K562 (cell line): ENCODE measurements around the gene FAM174C. TPM values are rescaled to one million over a fixed set of nuclear protein-coding genes. Genes with fewer than 3 reads are reported as not detected.

Source experiments
- GTF2F1 ChIP-seq: IDR thresholded peaks from 2 replicates; pipeline ENCODE4 v1.6.1; 2011; ENCODE audit warnings: low read depth, low read length, improper control_type of control experiment
- KAT8 ChIP-seq: fragments of 450-650 bp; IDR thresholded peaks from 2 replicates; pipeline ENCODE4 v1.6.1; 2016; ENCODE audit warnings: low read depth, mild to moderate bottlenecking
- MGA ChIP-seq: fragments of 450-650 bp; IDR thresholded peaks from 2 replicates; pipeline ENCODE4 v1.6.1; 2016; ENCODE audit warnings: mild to moderate bottlenecking, moderate library complexity
- NONO ChIP-seq, 2 experiments: fragments of 200-400 bp in 1 of 2; fragments of 450-650 bp in 1 of 2; formaldehyde crosslinking in 1 of 2; IDR thresholded peaks; 2 replicates each; pipeline ENCODE4 v1.6.1; 2017; ENCODE audit warnings: low read depth in 2 of 2, mild to moderate bottlenecking in 2 of 2, moderate library complexity in 2 of 2, low read length in 1 of 2
- NR2C1 ChIP-seq, 2 experiments: fragments of 450-650 bp; IDR thresholded peaks; 2 replicates each; pipeline ENCODE4 v1.6.1; 2017; ENCODE audit warnings: mild to moderate bottlenecking in 2 of 2, antibody characterized with exemption in 1 of 2, inconsistent platforms in 1 of 2, missing compliant biosample characterization in 1 of 2, missing genetic modification characterization in 1 of 2
- NR4A1 ChIP-seq, 2 experiments: fragments of 250-450 bp in 1 of 2; fragments of 450-650 bp in 1 of 2; sonication (Bioruptor Pico) in 1 of 2; IDR thresholded peaks; 2 replicates each; pipeline versions ENCODE4 v1.4.0 to v1.6.1; 2016 to 2020; ENCODE audit warnings: mild to moderate bottlenecking in 2 of 2, missing compliant biosample characterization in 1 of 2, missing genetic modification characterization in 1 of 2, moderate library complexity in 1 of 2
- RBM39 ChIP-seq: fragments of 200-400 bp; formaldehyde crosslinking; optimal IDR thresholded peaks from 2 replicates; pipeline ENCODE3; 2018; ENCODE audit warnings: low read depth, low read length
- RNF219 ChIP-seq: fragments of 250-450 bp; sonication (Bioruptor Pico); IDR thresholded peaks from 2 replicates; pipeline ENCODE4 v1.5.0; 2022; ENCODE audit warnings: mild to moderate bottlenecking
- ZNF212 ChIP-seq: fragments of 450-650 bp; formaldehyde crosslinking; IDR thresholded peaks from 2 replicates; pipeline ENCODE4 v1.4.0; 2020; ENCODE audit warnings: mild to moderate bottlenecking
- ZNF436 ChIP-seq: fragments of 250-450, 450-650 bp; sonication (Bioruptor Pico); formaldehyde crosslinking; IDR thresholded peaks from 2 replicates; pipeline ENCODE4 v1.7.0; 2020; ENCODE audit warnings: mild to moderate bottlenecking
- ZNF561 ChIP-seq: fragments of 450-650 bp; formaldehyde crosslinking; conservative IDR thresholded peaks from 2 replicates; pipeline ENCODE4 v1.4.0; 2020; ENCODE audit warnings: mild to moderate bottlenecking, moderate library complexity
- ZNF77 ChIP-seq: fragments of 250-450 bp; sonication (Bioruptor Pico); IDR thresholded peaks from 2 replicates; pipeline ENCODE4 v1.5.0; 2020
- polyA plus RNA-seq, 8 experiments: library from polyadenylated mRNA; depleted of rRNA in 4 of 8; stranded (reverse) in 5 of 8; unstranded in 3 of 8; fragments of >200 nt; fragmentation: Nextera tagmentation in 2 of 8; fragmentation: Illumina TruSeq in 1 of 8; extraction: Ambion mirVana in 2 of 8; extraction: Trizol in 1 of 8; gene quantifications; 2 replicates each; pipeline versions ENCODE4 v1.2.1 to v1.2.3, GENCODE V29; 2011 to 2014; ENCODE audit warnings: inconsistent platforms in 1 of 8, missing spikeins in 1 of 8
- total RNA-seq, 7 experiments: library from RNA; depleted of rRNA in 6 of 7; stranded (reverse); fragments of >200 nt in 6 of 7; fragmentation: Illumina TruSeq in 2 of 7; extraction: Trizol in 2 of 7; gene quantifications; 2 replicates each; pipeline versions ENCODE4 v1.2.1 to v1.2.3, GENCODE V29; 2011 to 2021; ENCODE audit warnings: low replicate concordance in 1 of 7

The FAM174C gene
- total and polyA plus RNA-seq, 9 of the 15 experiments (the other 6 are each of a cell fraction or from before 2014, with no cell fraction given): 0.66 to 89.6 (median 20.3) TPM

- TF ChIP-seq MGA: no peak
- no peak for TF ChIP-seq ZNF436 (CRISPR knock-in tag)
- TF ChIP-seq NONO (IDR thresholded peaks at IDR 0.05; ENCODE audit: low read depth in 2 of 2, low read length in 1 of 2): no peak
- TF ChIP-seq ZNF561 (CRISPR knock-in tag): no peak
- TF ChIP-seq RNF219 (CRISPR knock-in tag): no peak
- TF ChIP-seq NR4A1 (CRISPR knock-in tag; IDR thresholded peaks at IDR 0.05): no peak
- no peak for TF ChIP-seq NR4A1 (tag; IDR thresholded peaks at IDR 0.05)
- TF ChIP-seq NR2C1 (IDR thresholded peaks at IDR 0.05): no peak
- TF ChIP-seq NR2C1 (tag; IDR thresholded peaks at IDR 0.05): no peak
- no peak for TF ChIP-seq ZNF77
- TF ChIP-seq RBM39: no peak
- TF ChIP-seq ZNF212 (CRISPR knock-in tag): no peak
- TF ChIP-seq KAT8: no peak
- no peak for TF ChIP-seq GTF2F1
Observed at GRCh38 chr19:1280636-1281568, 5.6 kb downstream of the FAM174C start (continued).
